Endodermal cell (in vitro differentiated cells): ENCODE measurements around the gene CHN1. TPM values are rescaled to one million over a fixed set of nuclear protein-coding genes. Genes with fewer than 3 reads are reported as not detected.

Experiments
- DNase-seq: peaks from one replicate; pipeline ENCODE4 v3.0.0-alpha.2; 2017
- H3K27ac ChIP-seq: 2 replicates; pipeline ENCODE4 v1.5.1; 2013; ENCODE audit warnings: mild to moderate bottlenecking, low read depth, low read length, moderate library complexity
- H3K27me3 ChIP-seq: 2 replicates; pipeline ENCODE4 v1.6.1; 2013; ENCODE audit warnings: mild to moderate bottlenecking, low read length, moderate library complexity; ENCODE audit not compliant: insufficient read depth, control insufficient read depth, poor library complexity, severe bottlenecking
- H3K36me3 ChIP-seq: 2 replicates; pipeline ENCODE4 v1.7.0; 2013; ENCODE audit warnings: mild to moderate bottlenecking, low read length, moderate library complexity; ENCODE audit not compliant: control insufficient read depth, insufficient read depth
- H3K4me1 ChIP-seq: one replicate; pipeline ENCODE4 v1.7.0; 2013; ENCODE audit warnings: low read length; ENCODE audit not compliant: control insufficient read depth, insufficient read depth
- H3K4me3 ChIP-seq: 2 replicates; pipeline ENCODE4 v1.5.1; 2013; ENCODE audit warnings: mild to moderate bottlenecking, low read length, moderate library complexity
- H3K9ac ChIP-seq: 2 replicates; pipeline ENCODE4 v1.6.1; 2013; ENCODE audit warnings: mild to moderate bottlenecking, low read length, moderate library complexity; ENCODE audit not compliant: poor library complexity, severe bottlenecking; ENCODE audit errors: extremely low read depth
- H3K9me3 ChIP-seq: 2 replicates; pipeline ENCODE4 v1.6.1; 2013; ENCODE audit warnings: mild to moderate bottlenecking, low read length, moderate library complexity; ENCODE audit not compliant: control insufficient read depth
- H3K27ac Mint-ChIP-seq: 2 replicates; pipeline ENCODE4 v1.8.0; 2020; ENCODE audit warnings: mixed read lengths
- H3K27me3 Mint-ChIP-seq: 2 replicates; pipeline ENCODE4 v1.8.0; 2021; ENCODE audit warnings: mild to moderate bottlenecking, mixed read lengths; ENCODE audit not compliant: insufficient read depth
- H3K36me3 Mint-ChIP-seq: 2 replicates; pipeline ENCODE4 v1.8.0; 2020; ENCODE audit warnings: low read depth, mixed read lengths
- H3K4me1 Mint-ChIP-seq: 2 replicates; pipeline ENCODE4 v1.8.0; 2020; ENCODE audit warnings: mixed read lengths
- H3K4me3 Mint-ChIP-seq: 2 replicates; pipeline ENCODE4 v1.8.0; 2020; ENCODE audit warnings: mild to moderate bottlenecking, moderate library complexity, mixed read lengths
- H3K9me3 Mint-ChIP-seq: 2 replicates; pipeline ENCODE4 v1.8.0; 2020; ENCODE audit warnings: mild to moderate bottlenecking, mixed read lengths
- CTCF ChIP-seq: fragments of 200-600 bp; sonication (generic); conservative IDR thresholded peaks from 2 replicates; pipeline ENCODE4 v1.5.0; 2021; ENCODE audit warnings: antibody characterized with exemption, mild to moderate bottlenecking
- WGBS, 2 experiments: methylation state at CpG; one replicate each; pipeline versions ENCODE4 v1.1.5 to v1.1.7; 2013; ENCODE audit warnings: missing lambda C conversion rate in 2 of 2, mixed read lengths in 1 of 2; ENCODE audit not compliant: insufficient coverage in 1 of 2, insufficient read length in 1 of 2; 5-methylcytosine and 5-hydroxymethylcytosine counted together
- long read RNA-seq, 4 experiments: library from polyadenylated mRNA in 2 of 4; library from RNA in 1 of 4; library from capped mRNA in 1 of 4; stranded (forward) in 3 of 4; unstranded in 1 of 4; transcript quantifications; one replicate each; pipeline ENCODE4 v2.0.0, GENCODE V29; 2020 to 2021; ENCODE audit warnings: inconsistent platforms in 1 of 4
- polyA plus RNA-seq, 2 experiments: library from polyadenylated mRNA; stranded (reverse); fragments of 50-300 nt; gene quantifications; one replicate each; pipeline ENCODE4 v1.2.3, GENCODE V29; 2013
- total RNA-seq, 2 donors: library from RNA; stranded (reverse); fragmentation: NEBNext Ultra II Directional in 1 of 2; extraction: Animal tissue kit (Norgen Biotek cat#: 25700) in 1 of 2; gene quantifications; 2 replicates in 1 of 2; 3 replicates in 1 of 2; pipeline ENCODE4 v1.2.1, GENCODE V29; 2021

Gene CHN1
- total RNA-seq = 10 to 100 TPM; 24.3 to 28.8 TPM
- polyA plus RNA-seq (2013, experiment 1 of 2) = 55.1 TPM
- 46.6 TPM for polyA plus RNA-seq (2013, experiment 2 of 2)
- long read RNA-seq, experiment 1, partial matches to known transcripts = 4 of 13 reads
- long read RNA-seq, experiment 1, other reads (novel, unspliced or antisense) = 9 of 13 reads
- long read RNA-seq, experiment 2, partial matches to known transcripts = 18 of 43 reads
- long read RNA-seq, experiment 2, other reads (novel, unspliced or antisense) = 20 of 43 reads
- long read RNA-seq, experiment 3, transcript CHN1-203 (13 exons, 1,761 nt) = minor isoform, 5 of 130 reads
- long read RNA-seq, experiment 3, transcript CHN1-205 (13 exons, 2,447 nt) = major isoform, 7 of 130 reads
- long read RNA-seq, experiment 3, partial matches to known transcripts = 11 of 130 reads
- long read RNA-seq, experiment 3, other reads (novel, unspliced or antisense) = 106 of 130 reads
- long read RNA-seq, experiment 4, partial matches to known transcripts = 17 of 18 reads
- long read RNA-seq, experiment 4, other reads (novel, unspliced or antisense) = 1 of 18 reads

GRCh38 chr2:175004980-175005732, at the start of gene CHN1:
Gene CHN1 (minus strand): TSS chr2:175005381. CDS start chr2:175004912, 469 bp downstream.
- WGBS, 2 experiments = 0 to 1% methylated on average over 27 to 89 of the region's 89 CpGs
- H3K27ac ChIP-seq = peak within 1 kb of the TSS; percentile 93
- peaks cover 25% of the 10 kb centered on the region for H3K4me1 Mint-ChIP-seq

GRCh38 chr2:175054340-175054739, 49.2 kb upstream of the CHN1 start:
- H3K27ac ChIP-seq = no peak overlapping the region
- TF ChIP-seq CTCF = no peak
- H3K27ac Mint-ChIP-seq = no peak overlapping the region
- H3K4me1 ChIP-seq = no peaks in the 10 kb centered on the region
- H3K9me3 Mint-ChIP-seq = no peaks in the 10 kb centered on the region
- H3K9me3 ChIP-seq = no peaks in the 10 kb centered on the region
- WGBS, 2 experiments = 80 to 97% methylated on average over 1 to 4 of the region's 4 CpGs
- no peaks in the 10 kb centered on the region for H3K27me3 ChIP-seq
- H3K36me3 ChIP-seq = no peaks in the 10 kb centered on the region
- no peaks in the 10 kb centered on the region for H3K27me3 Mint-ChIP-seq
- H3K9ac ChIP-seq = no peak overlapping the region
- H3K4me3 Mint-ChIP-seq = no peak overlapping the region
- no peak for DNase-seq
- peaks cover 6% of the 10 kb centered on the region for H3K36me3 Mint-ChIP-seq
- H3K4me3 ChIP-seq = no peak overlapping the region
- H3K4me1 Mint-ChIP-seq = peaks cover 9% of the 10 kb centered on the region

More at GRCh38 chr2:175004980-175005732, at the start of gene CHN1:
- peak; percentile 30 for TF ChIP-seq CTCF
- H3K36me3 Mint-ChIP-seq = no peaks in the 10 kb centered on the region
- H3K9me3 Mint-ChIP-seq = no peaks in the 10 kb centered on the region
- H3K36me3 ChIP-seq = no peaks in the 10 kb centered on the region
- peak within 1 kb of the TSS; percentile 90 for H3K4me3 ChIP-seq
- peak; percentile 92 for DNase-seq
- peaks cover 8% of the 10 kb centered on the region for H3K4me1 ChIP-seq
- H3K9me3 ChIP-seq = no peaks in the 10 kb centered on the region
- H3K27ac Mint-ChIP-seq = peak within 1 kb of the TSS; percentile 92
- peak within 1 kb of the TSS; percentile 78 for H3K4me3 Mint-ChIP-seq
- H3K27me3 ChIP-seq = no peaks in the 10 kb centered on the region
- H3K27me3 Mint-ChIP-seq = peaks cover 3% of the 10 kb centered on the region
- peak within 1 kb of the TSS; percentile 51 for H3K9ac ChIP-seq

GRCh38 chr2:175049661-175050060, 44.5 kb upstream of the CHN1 start:
- no peaks in the 10 kb centered on the region for H3K9me3 ChIP-seq
- no peak for DNase-seq
- no peaks in the 10 kb centered on the region for H3K4me1 Mint-ChIP-seq
- H3K9me3 Mint-ChIP-seq = no peaks in the 10 kb centered on the region
- no peaks in the 10 kb centered on the region for H3K36me3 Mint-ChIP-seq
- no peak for TF ChIP-seq CTCF
- H3K27me3 ChIP-seq = no peaks in the 10 kb centered on the region
- no peaks in the 10 kb centered on the region for H3K27me3 Mint-ChIP-seq
- H3K4me1 ChIP-seq = no peaks in the 10 kb centered on the region
- no peak overlapping the region for H3K4me3 Mint-ChIP-seq
- no peak overlapping the region for H3K4me3 ChIP-seq
- H3K9ac ChIP-seq = no peak overlapping the region
- H3K27ac Mint-ChIP-seq = no peak overlapping the region
- H3K36me3 ChIP-seq = no peaks in the 10 kb centered on the region
- no peak overlapping the region for H3K27ac ChIP-seq
